Keratinocyte (primary cell): ENCODE results near the gene CDX2.

Experiments used
- CTCF ChIP-seq, 3 experiments: IDR thresholded peaks in 1 of 3; conservative IDR thresholded peaks in 1 of 3; optimal IDR thresholded peaks in 1 of 3; 2 replicates in 2 of 3; 3 replicates in 1 of 3; pipeline versions ENCODE3 to v1.5.1; 2011; ENCODE audit warnings: low read length in 3 of 3, mild to moderate bottlenecking in 3 of 3, moderate library complexity in 2 of 3, control low read depth in 1 of 3, inconsistent platforms in 1 of 3; ENCODE audit not compliant: insufficient read depth in 2 of 3; ENCODE audit errors: extremely low read depth in 1 of 3
- EZH2 ChIP-seq: IDR thresholded peaks from one replicate; pipeline ENCODE4 v1.6.1; 2012; ENCODE audit warnings: inconsistent platforms, mild to moderate bottlenecking, low read length, moderate library complexity

GRCh38 chr13:27927444-27928352 lies 41.4 kb downstream of the CDX2 start:
- TF ChIP-seq EZH2 (peak; percentile 68), CTCF (optimal IDR thresholded peaks at IDR 0.05 in 1 of 3, IDR thresholded peaks at IDR 0.05 in 1 of 3, conservative IDR thresholded peaks at IDR 0.05 in 1 of 3; ENCODE audit: extremely low read depth in 1 of 3, insufficient read depth in 2 of 3, low read length in 3 of 3) (no peak)
